ENCODE measurements around the gene HIVEP1.

- TF ChIP-seq CTCF (conservative IDR thresholded peaks at IDR 0.05; ENCODE audit: low read depth, low read length) (no peak), EZH2 (IDR thresholded peaks at IDR 0.05; ENCODE audit: low read length, unreplicated experiment) (no peak)
These were observed 196.1 kb downstream of the HIVEP1 start for GRCh38 chr6:12208190-12208589.
